HL-60 (cell line): ENCODE results near the gene HCRTR1.
A peak's percentile ranks its signal among the peaks of the same experiment; 100 is the strongest.

Experiments used
- GABPA ChIP-seq: IDR thresholded peaks from 2 replicates; pipeline ENCODE4 v1.6.1; 2012; ENCODE audit warnings: low read depth
- POLR2AphosphoS5 ChIP-seq: IDR thresholded peaks from 2 replicates; pipeline ENCODE4 v1.6.1; 2012; ENCODE audit warnings: low read depth
- SPI1 ChIP-seq: IDR thresholded peaks from 2 replicates; pipeline ENCODE4 v1.6.1; 2012; ENCODE audit warnings: low read depth, mild to moderate bottlenecking, borderline replicate concordance
- TF ChIP-seq, protein P1 (sequence below): IDR thresholded peaks from one replicate; pipeline ENCODE4 v1.5.1; 2011; ENCODE audit warnings: low read length, control low read depth, inconsistent platforms; ENCODE audit not compliant: insufficient read depth
- TF ChIP-seq, protein P2 (sequence below): IDR thresholded peaks from 2 replicates; pipeline ENCODE4 v1.6.1; 2012; ENCODE audit warnings: low read depth; ENCODE audit not compliant: insufficient replicate concordance

DNA sequence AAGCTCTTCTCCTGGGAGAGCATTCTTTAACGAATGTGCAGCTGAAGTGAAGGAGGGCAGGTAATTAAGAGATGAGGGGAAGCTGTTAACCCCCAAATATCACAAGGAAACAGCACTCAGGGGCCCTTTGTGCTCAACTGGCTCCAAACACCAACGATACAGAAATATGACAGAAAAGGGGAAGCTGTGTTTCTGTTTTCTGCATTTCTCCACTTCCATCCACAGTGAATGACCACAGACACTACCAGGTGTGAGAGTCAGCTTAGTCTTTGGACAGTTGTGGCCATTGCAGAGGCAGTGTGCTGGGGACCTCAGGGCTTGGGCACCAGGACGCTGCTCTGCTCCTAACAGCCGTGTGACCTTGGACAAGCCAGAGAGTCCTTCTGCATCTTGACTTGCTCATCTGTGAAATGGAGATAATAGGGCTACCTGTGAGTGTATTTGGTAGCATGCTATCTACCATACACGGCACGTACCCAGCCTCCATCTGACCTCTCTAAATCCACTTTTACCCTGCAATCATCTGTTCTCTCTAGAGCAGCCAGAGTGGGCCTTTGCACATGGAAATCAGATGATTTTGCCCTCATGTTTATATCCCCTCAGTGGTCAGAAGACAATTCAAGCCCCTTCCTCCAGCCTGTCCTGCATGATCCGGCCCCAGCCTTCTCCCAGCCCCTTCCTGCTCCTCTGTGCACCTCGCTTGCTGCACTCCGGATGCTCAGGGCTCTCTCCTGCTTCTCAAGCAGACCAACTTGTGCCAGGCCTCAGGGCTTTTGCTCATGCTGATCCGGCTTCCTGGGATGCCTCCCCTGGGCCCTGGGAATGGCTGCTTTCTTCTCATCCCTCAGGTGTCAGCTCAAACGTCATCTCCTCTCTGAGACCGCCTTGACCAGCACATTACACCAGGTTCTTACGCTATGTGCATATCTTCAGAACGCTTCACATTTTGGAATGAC lies 45.9 kb upstream of the HCRTR1 start:
- TF ChIP-seq, protein P1, sequence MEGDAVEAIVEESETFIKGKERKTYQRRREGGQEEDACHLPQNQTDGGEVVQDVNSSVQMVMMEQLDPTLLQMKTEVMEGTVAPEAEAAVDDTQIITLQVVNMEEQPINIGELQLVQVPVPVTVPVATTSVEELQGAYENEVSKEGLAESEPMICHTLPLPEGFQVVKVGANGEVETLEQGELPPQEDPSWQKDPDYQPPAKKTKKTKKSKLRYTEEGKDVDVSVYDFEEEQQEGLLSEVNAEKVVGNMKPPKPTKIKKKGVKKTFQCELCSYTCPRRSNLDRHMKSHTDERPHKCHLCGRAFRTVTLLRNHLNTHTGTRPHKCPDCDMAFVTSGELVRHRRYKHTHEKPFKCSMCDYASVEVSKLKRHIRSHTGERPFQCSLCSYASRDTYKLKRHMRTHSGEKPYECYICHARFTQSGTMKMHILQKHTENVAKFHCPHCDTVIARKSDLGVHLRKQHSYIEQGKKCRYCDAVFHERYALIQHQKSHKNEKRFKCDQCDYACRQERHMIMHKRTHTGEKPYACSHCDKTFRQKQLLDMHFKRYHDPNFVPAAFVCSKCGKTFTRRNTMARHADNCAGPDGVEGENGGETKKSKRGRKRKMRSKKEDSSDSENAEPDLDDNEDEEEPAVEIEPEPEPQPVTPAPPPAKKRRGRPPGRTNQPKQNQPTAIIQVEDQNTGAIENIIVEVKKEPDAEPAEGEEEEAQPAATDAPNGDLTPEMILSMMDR, result no peak
- TF ChIP-seq POLR2AphosphoS5 (0 out of 2 replicates have a peak, but pooled peaks have one; percentile 32), SPI1 (peak; percentile 62; the same call in 1 of the 2 replicates), GABPA (no peak)
- TF ChIP-seq, protein P2, sequence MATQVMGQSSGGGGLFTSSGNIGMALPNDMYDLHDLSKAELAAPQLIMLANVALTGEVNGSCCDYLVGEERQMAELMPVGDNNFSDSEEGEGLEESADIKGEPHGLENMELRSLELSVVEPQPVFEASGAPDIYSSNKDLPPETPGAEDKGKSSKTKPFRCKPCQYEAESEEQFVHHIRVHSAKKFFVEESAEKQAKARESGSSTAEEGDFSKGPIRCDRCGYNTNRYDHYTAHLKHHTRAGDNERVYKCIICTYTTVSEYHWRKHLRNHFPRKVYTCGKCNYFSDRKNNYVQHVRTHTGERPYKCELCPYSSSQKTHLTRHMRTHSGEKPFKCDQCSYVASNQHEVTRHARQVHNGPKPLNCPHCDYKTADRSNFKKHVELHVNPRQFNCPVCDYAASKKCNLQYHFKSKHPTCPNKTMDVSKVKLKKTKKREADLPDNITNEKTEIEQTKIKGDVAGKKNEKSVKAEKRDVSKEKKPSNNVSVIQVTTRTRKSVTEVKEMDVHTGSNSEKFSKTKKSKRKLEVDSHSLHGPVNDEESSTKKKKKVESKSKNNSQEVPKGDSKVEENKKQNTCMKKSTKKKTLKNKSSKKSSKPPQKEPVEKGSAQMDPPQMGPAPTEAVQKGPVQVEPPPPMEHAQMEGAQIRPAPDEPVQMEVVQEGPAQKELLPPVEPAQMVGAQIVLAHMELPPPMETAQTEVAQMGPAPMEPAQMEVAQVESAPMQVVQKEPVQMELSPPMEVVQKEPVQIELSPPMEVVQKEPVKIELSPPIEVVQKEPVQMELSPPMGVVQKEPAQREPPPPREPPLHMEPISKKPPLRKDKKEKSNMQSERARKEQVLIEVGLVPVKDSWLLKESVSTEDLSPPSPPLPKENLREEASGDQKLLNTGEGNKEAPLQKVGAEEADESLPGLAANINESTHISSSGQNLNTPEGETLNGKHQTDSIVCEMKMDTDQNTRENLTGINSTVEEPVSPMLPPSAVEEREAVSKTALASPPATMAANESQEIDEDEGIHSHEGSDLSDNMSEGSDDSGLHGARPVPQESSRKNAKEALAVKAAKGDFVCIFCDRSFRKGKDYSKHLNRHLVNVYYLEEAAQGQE, result no peak
